ENCODE measurements around the gene SNAI1.

GRCh38 chr20:49966861-49967260, 15.9 kb upstream of the SNAI1 start:
- no peak for TF ChIP-seq CTCF (IDR thresholded peaks at IDR 0.05)
- no peak for TF ChIP-seq POLR2A (IDR thresholded peaks at IDR 0.05)
